HG03175 (cell line): ENCODE data around the gene MYH11.
"Not testable (repeated sequence)": the region's sequence is repeated elsewhere in the genome, so short reads cannot be mapped to it uniquely, and the experiment has no call there.

ENCODE experiments used
- ATAC-seq: cut with Tn5 transposase; IDR thresholded peaks from one replicate; pipeline ENCODE4 v1.9.1; 2021; ENCODE audit warnings: mild to moderate bottlenecking, moderate library complexity; ENCODE audit not compliant: unreplicated experiment

Gene MYH11

GRCh38 chr16:15682105-15682570 is 174.7 kb downstream of the MYH11 start:
- no peak for ATAC-seq

- ATAC-seq: no peak
Measured at GRCh38 chr16:15677447-15677846, 179.4 kb downstream of the MYH11 start.

- no peak for ATAC-seq
Measured at GRCh38 chr16:15676506-15676905, 180.3 kb downstream of the MYH11 start.

GRCh38 chr16:15674571-15674970 is 182.3 kb downstream of the MYH11 start:
- ATAC-seq: no peak

- no peak for ATAC-seq
Measured at GRCh38 chr16:15672514-15673167, 184.2 kb downstream of the MYH11 start.

- not testable (repeated sequence) for ATAC-seq
Measured at GRCh38 chr16:15672127-15672513, 184.7 kb downstream of the MYH11 start.

GRCh38 chr16:15671530-15672117 is 185.2 kb downstream of the MYH11 start:
- no peak for ATAC-seq

GRCh38 chr16:15667091-15667742 is 189.6 kb downstream of the MYH11 start:
- ATAC-seq: no peak

GRCh38 chr16:15665107-15665506 is 191.7 kb downstream of the MYH11 start:
- ATAC-seq: no peak

GRCh38 chr16:15660203-15660601 is 196.6 kb downstream of the MYH11 start:
- ATAC-seq: no peak

GRCh38 chr16:15658556-15658955 is 198.3 kb downstream of the MYH11 start:
- ATAC-seq: no peak

- ATAC-seq: no peak
Measured at GRCh38 chr16:15658149-15658548, 198.7 kb downstream of the MYH11 start.

GRCh38 chr16:15655561-15655960 is 201.3 kb downstream of the MYH11 start:
- ATAC-seq: not testable (repeated sequence)

GRCh38 chr16:15654591-15654990 is 202.2 kb downstream of the MYH11 start:
- ATAC-seq: no peak

- ATAC-seq: no peak
Measured at GRCh38 chr16:15653227-15653626, 203.6 kb downstream of the MYH11 start.
